GM13976 (cell line): ENCODE data around the gene ATP2A1.
A peak's percentile ranks its signal among the peaks of the same experiment; 100 is the strongest.

Experiments
- DNase-seq: peaks from one replicate; pipeline ENCODE4 v3.0.0; 2012; ENCODE audit warnings: low spot score
- CTCF ChIP-seq: IDR thresholded peaks from 2 replicates; pipeline ENCODE4 v1.5.1; 2012; ENCODE audit warnings: borderline replicate concordance, mild to moderate bottlenecking; ENCODE audit not compliant: insufficient read depth; ENCODE audit errors: extremely low read depth, missing control alignments, control extremely low read depth
- in situ Hi-C: fragments of 300-500 bp; cut with MboI; formaldehyde crosslinking; loops from one replicate; pipeline ENCODE4 v1.12.0; 2022; ENCODE audit warnings: low sequenced_read_pairs, mixed read lengths, inconsistent platforms; ENCODE audit not compliant: unreplicated experiment

Gene ATP2A1

GRCh38 chr16:28846933-28847273, 31.4 kb upstream of the ATP2A1 start:
- in situ Hi-C loops, result no loop called here
- TF ChIP-seq CTCF, result no peak
- no peak for DNase-seq

- no peak for DNase-seq
These were observed 19.9 kb upstream of the ATP2A1 start for GRCh38 chr16:28858421-28858820.

GRCh38 chr16:28859326-28859725, 19.0 kb upstream of the ATP2A1 start:
- DNase-seq, result no peak
- TF ChIP-seq CTCF, result no peak
- in situ Hi-C loops, result no loop called here

More at GRCh38 chr16:28858421-28858820, 19.9 kb upstream of the ATP2A1 start:
- no peak for TF ChIP-seq CTCF
- in situ Hi-C loops, result no loop called here

- TF ChIP-seq CTCF, result no peak
- DNase-seq, result peak; percentile 40
- in situ Hi-C loops, result no loop called here
These were observed 14.1 kb upstream of the ATP2A1 start for GRCh38 chr16:28863929-28864793.

- DNase-seq, result no peak
- in situ Hi-C loops, result no loop called here
- no peak for TF ChIP-seq CTCF
These were observed 13.1 kb upstream of the ATP2A1 start for GRCh38 chr16:28865001-28865688.

- DNase-seq, result no peak
- no peak for TF ChIP-seq CTCF
- in situ Hi-C loops, result no loop called here
These were observed 12.4 kb upstream of the ATP2A1 start for GRCh38 chr16:28865722-28866453.
